Measurements from ENCODE around the gene PCSK7.

Gene PCSK7

DNA sequence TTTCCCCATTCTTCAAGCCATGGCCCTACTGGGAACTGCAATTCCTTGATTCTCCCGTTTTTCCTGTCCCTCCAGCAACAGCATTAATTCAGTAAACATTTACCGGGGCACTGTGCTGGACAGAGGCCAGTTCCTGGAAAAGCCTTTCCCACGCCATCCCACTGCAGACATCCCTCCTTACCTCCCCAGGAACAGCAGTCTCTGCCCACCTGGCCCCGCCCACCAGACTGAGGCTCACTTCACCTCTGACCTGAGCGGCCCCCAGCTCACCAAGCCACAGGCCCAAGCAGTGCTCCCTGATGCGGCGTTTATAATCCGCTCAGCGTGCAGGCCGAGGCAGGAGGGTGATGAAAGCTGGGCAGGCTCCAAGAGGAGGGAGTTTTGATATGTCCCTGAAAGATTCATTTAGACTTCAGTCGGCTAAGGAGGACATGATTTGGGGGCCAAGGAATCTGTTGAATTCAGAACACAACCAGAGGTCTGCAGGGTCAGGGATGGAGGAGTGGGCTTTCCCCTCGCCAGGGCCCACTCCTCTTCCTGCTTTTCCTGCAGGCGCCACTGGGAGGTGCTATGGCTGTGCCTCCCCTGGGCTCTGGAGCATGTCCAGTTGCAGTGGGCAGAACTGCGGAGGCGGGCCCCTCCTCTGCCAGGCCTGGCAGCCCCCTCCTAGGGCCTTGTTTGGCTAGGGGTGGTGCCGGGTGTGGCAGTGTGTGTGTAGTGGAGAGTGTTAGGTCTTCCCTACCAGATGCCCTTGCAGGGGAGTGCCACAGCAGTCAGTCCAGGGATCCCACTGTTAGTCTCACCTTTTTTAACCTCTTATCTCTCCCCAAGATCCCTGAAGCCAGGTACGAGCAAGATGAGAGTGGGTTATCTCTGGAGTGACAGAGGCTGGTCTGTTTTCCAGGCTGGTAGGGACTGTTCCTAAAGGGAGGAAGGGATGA, 34.1 kb downstream of the PCSK7 start:
- H3K27ac ChIP-seq: no peak overlapping the region
- peaks cover 5% of the 10 kb centered on the region for H3K27me3 ChIP-seq
- H3K4me1 ChIP-seq (ENCODE audit: control insufficient read depth in 1 of 2, insufficient read depth in 1 of 2, low read depth in 1 of 2, low read length in 1 of 2): no peaks in the 10 kb centered on the region
- no peak overlapping the region for H3K4me3 ChIP-seq (ENCODE audit: low read depth in 1 of 2, low read length in 1 of 2)
- H3K9me3 ChIP-seq: no peaks in the 10 kb centered on the region
- TF ChIP-seq, protein P1, sequence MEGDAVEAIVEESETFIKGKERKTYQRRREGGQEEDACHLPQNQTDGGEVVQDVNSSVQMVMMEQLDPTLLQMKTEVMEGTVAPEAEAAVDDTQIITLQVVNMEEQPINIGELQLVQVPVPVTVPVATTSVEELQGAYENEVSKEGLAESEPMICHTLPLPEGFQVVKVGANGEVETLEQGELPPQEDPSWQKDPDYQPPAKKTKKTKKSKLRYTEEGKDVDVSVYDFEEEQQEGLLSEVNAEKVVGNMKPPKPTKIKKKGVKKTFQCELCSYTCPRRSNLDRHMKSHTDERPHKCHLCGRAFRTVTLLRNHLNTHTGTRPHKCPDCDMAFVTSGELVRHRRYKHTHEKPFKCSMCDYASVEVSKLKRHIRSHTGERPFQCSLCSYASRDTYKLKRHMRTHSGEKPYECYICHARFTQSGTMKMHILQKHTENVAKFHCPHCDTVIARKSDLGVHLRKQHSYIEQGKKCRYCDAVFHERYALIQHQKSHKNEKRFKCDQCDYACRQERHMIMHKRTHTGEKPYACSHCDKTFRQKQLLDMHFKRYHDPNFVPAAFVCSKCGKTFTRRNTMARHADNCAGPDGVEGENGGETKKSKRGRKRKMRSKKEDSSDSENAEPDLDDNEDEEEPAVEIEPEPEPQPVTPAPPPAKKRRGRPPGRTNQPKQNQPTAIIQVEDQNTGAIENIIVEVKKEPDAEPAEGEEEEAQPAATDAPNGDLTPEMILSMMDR (IDR thresholded peaks at IDR 0.05): no peak
- H3K36me3 ChIP-seq: peaks cover 5% of the 10 kb centered on the region

DNA sequence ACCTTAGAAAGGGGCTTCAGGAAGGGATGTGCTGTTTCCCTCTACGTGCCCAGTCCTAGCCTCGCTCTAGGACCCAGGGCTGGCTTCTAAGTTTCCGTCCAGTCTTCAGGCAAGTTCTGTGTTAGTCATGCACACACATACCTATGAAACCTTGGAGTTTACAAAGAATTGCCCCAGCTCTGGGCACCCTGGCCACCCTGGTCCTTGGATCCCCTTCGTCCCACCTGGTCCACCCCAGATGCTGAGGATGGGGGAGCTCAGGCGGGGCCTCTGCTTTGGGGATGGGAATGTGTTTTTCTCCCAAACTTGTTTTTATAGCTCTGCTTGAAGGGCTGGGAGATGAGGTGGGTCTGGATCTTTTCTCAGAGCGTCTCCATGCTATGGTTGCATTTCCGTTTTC, 34.9 kb downstream of the PCSK7 start:
- Histone ChIP-seq H3K36me3 (peaks cover 11% of the 10 kb centered on the region), H3K4me3 (ENCODE audit: low read depth in 1 of 2, low read length in 1 of 2) (no peak overlapping the region), H3K27ac (no peak overlapping the region), H3K4me1 (ENCODE audit: control insufficient read depth in 1 of 2, insufficient read depth in 1 of 2, low read depth in 1 of 2, low read length in 1 of 2) (no peaks in the 10 kb centered on the region), H3K27me3 (peaks cover 5% of the 10 kb centered on the region), H3K9me3 (no peaks in the 10 kb centered on the region)
- TF ChIP-seq, protein P1 (IDR thresholded peaks at IDR 0.05): no peak

DNA sequence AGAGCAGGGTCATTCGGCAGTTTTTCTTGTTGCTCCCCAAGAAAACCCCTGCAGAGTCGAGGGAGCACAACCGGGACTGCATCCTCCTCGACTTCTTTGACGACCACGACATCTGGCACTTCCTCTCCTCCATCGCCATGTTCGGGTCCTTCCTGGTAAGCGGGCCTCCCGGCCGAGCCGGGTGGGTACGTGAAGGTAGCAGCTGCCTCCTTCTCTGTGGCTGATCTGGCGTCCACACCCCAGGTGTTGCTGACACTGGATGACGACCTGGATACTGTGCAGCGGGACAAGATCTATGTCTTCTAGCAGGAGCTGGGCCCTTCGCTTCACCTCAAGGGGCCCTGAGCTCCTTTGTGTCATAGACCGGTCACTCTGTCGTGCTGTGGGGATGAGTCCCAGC, 36.1 kb downstream of the PCSK7 start:
- Histone ChIP-seq H3K27me3 (peaks cover 5% of the 10 kb centered on the region), H3K27ac (no peak overlapping the region), H3K4me3 (ENCODE audit: low read depth in 1 of 2, low read length in 1 of 2) (no peak overlapping the region), H3K9me3 (no peaks in the 10 kb centered on the region), H3K36me3 (peaks cover 12% of the 10 kb centered on the region), H3K4me1 (ENCODE audit: control insufficient read depth in 1 of 2, insufficient read depth in 1 of 2, low read depth in 1 of 2, low read length in 1 of 2) (no peaks in the 10 kb centered on the region)
- TF ChIP-seq, protein P1 (IDR thresholded peaks at IDR 0.05): no peak

DNA sequence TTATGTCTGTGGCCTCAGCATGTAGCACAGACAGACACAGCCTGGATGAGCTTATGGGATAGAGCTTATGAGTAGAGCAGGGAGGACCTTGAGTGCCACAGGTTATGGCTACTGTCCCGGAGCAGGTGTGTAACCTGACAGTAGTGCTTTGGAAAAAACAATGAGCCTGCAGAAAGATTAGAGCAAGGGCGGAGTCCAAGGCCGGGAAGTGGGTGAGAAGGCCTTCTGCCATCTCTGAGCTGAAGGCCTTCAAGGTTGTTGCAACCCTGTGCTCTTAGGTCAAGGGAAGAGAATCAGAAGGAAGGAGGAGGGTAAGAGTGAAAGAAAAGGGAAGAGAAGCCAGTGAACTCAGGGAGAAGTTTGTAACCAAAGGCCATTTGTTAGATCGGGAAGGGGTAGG, 36.6 kb downstream of the PCSK7 start:
- no peaks in the 10 kb centered on the region for H3K9me3 ChIP-seq
- H3K27me3 ChIP-seq: peaks cover 5% of the 10 kb centered on the region
- no peak overlapping the region for H3K27ac ChIP-seq
- H3K36me3 ChIP-seq: peaks cover 17% of the 10 kb centered on the region
- H3K4me1 ChIP-seq (ENCODE audit: control insufficient read depth in 1 of 2, insufficient read depth in 1 of 2, low read depth in 1 of 2, low read length in 1 of 2): no peaks in the 10 kb centered on the region
- TF ChIP-seq, protein P1 (IDR thresholded peaks at IDR 0.05): no peak
- no peak overlapping the region for H3K4me3 ChIP-seq (ENCODE audit: low read depth in 1 of 2, low read length in 1 of 2)

DNA sequence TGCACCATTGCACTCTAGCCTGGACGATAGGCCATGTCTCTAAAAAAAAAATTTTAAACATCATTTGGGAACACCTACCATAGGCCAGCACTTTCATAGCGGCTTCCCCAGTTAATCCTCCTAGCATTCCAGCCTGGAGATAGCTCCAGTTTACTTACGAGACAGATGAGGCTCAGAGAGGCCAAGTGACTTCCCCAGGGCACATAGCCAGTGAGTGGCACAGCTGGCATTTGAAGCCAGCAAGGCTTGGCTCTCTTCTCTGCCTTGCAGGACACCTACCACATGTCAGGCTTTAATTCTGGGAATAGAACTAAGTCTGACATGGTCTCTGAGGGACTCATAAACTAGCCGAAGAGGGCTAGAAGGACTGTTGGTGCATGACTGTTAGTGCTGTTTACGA, 37.6 kb downstream of the PCSK7 start:
- Histone ChIP-seq H3K9me3 (no peaks in the 10 kb centered on the region), H3K27ac (no peak overlapping the region), H3K27me3 (peaks cover 5% of the 10 kb centered on the region), H3K4me3 (ENCODE audit: low read depth in 1 of 2, low read length in 1 of 2) (no peak overlapping the region), H3K4me1 (ENCODE audit: control insufficient read depth in 1 of 2, insufficient read depth in 1 of 2, low read depth in 1 of 2, low read length in 1 of 2) (no peaks in the 10 kb centered on the region), H3K36me3 (peaks cover 27% of the 10 kb centered on the region)
- TF ChIP-seq, protein P1 (IDR thresholded peaks at IDR 0.05): no peak

All from neutrophil (primary cell).